Fibroblast of upper back skin (primary cell): ENCODE measurements around the gene PPP4R2.

Source experiments
- DNase-seq: peaks from one replicate; pipeline ENCODE4 v3.0.0-alpha.2; 2013

PPP4R2 gene

GRCh38 chr3:72996473-72997333 is at the start of gene PPP4R2:
TSS of gene PPP4R2 (plus strand) at chr3:72996811. CDS start at chr3:72997038, 227 bp downstream.
- DNase-seq = peak; percentile 91

- no peak for DNase-seq
Measured at GRCh38 chr3:72947715-72948490, 48.7 kb upstream of the PPP4R2 start.

DNA sequence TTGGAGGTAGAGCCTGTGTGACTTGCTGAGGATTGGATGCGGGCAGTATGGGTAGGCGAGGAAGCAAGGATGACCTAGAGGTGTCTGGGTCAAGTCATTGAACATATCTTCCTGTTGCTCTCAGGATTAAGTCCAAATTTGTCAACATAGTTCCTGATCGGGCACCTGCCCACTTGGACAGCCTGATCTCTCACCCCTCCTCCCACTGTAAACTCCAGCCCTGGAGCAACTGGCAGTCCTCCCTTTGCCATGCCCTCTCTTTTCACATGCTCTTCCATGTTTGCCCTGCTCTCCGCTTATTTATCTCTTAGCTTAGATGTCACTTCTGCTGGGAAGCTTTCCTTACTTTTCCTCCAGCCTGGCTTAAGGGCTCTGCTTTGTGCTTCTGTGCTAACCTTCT is 47.6 kb upstream of the PPP4R2 start:
- DNase-seq = no peak

GRCh38 chr3:72950372-72950771 is 46.2 kb upstream of the PPP4R2 start:
- DNase-seq = no peak

DNA sequence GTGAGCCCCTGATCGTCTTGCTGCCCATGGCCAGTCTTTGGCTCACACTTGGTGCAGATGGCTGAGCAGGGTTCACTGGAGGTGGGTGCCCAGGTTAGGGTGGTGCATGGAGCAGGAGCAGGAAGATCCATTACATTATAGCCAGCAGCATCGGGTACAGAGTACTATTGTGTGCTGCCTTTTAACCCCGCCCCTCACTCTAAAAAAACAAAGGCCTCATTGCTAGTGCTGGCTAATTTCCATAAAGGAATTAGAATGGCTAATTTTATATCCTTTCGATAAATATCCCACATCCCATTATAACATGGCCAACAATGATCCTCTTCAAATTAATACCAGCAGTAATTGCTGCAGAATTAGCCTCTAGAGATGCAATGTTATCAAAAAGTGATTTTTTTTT is 45.8 kb upstream of the PPP4R2 start:
- DNase-seq = no peak

DNA sequence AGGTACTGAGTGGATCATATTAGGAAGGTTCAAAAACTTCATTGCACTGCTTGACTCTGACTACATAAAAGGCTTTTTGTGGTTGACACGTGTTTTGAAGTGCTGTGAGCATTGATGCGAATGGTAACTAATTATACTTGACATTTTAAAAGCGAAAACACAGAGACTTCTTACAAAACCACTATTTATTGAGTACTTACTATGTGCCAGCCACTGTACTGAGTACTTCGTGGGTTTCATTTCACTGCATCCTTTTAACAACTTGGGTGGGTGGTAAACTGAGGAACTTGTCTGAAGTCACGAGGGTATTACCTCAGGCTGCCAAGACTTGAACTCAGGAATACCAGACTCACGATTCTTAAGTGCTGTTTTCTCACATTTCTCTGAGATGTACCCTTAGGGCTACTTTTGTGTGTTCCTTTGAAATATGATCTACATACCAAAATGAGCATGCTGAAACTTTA is 45.3 kb upstream of the PPP4R2 start:
- DNase-seq = no peak

DNA sequence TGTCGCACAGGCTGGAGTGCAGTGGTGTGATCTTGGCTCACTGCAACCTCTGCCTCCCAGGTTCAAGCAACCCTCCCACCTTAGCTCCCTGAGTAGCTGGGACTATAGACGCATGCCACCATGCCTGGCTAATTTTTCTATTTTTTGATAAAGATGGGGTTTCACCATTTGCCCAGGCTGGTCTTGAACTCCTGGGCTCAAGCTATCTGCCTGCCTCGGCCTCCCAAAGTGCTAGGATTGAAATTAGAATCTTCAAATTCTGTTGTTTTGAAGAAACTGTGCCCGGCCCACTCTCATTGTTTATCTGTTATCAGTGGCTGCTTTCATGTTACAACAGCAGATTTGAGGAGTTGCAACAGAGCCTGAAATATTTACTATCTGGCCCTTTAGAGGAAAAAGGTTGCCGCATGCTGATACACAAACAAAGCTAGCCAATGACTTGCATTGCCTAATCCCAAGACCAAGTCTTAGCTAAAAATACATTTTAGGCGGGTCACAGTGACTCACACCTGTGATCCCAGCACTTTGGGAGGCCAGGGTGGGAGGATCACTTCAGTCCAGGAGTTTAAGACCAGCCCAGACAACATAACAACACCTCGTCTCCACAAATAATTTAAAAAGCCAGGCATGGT is 43.2 kb upstream of the PPP4R2 start:
- DNase-seq = no peak

DNA sequence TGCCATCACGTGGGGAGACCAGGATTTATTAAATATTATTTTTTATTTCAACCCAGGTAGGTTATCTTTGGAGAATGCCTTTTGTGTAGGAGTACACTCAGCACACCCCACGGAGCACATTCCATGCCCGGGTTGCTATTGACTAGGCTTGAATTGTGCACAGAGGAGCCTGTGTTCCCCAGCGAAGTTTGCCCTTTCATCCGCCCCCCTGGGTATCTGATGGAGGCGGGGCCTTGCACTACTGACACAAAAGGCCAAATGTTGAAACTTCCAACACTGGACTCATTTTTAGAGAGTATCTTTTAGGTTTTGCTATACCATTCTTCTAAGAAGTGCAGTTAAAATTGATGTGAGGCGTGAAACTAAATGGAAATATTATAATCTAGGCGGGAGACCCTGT is 39.3 kb upstream of the PPP4R2 start:
- no peak for DNase-seq

- DNase-seq = no peak
Measured at GRCh38 chr3:72959336-72959735, 37.3 kb upstream of the PPP4R2 start.

GRCh38 chr3:72960812-72961518 is 35.6 kb upstream of the PPP4R2 start:
- DNase-seq = peak; percentile 17

GRCh38 chr3:72961752-72962151 is 34.9 kb upstream of the PPP4R2 start:
- no peak for DNase-seq

DNA sequence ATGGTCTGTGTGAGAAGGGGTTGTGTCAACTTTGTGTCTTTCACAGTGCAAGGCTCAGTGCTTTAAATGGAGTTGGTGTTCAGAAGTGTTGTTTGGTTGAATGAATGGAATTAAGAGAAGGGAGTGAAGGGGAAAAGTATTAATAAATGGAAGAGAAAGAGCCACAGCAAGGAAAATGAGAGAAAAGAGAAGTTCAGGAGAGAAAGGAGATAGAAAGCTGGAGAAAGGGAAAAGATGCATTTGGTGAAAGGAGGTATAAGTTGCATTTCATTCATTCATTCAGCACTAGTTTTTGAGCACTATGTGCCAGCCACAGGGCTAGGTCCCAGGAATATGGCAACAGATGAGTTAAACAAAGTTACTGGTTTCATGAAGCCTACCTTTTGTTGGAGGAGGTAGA is 34.3 kb upstream of the PPP4R2 start:
- DNase-seq = no peak

DNA sequence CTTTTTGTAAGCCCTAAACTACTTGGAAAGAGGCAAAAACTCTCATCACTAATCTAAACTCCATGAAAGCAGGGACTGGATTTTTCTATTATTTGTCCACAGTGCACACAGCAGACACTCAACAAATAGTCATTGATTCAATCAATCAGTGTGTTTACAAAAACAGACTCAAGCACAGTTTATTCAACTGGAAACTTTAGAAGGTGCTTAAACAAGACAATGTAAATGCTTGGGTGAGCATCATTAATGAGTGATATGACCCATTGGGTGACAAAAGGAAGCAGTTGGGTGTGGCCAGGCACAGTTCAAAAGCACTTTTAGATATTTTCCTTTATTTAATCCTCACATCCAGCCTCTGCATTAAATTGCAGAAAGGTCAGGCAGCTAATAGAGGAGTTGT is 32.0 kb upstream of the PPP4R2 start:
- DNase-seq = no peak

GRCh38 chr3:72968266-72968664 is 28.3 kb upstream of the PPP4R2 start:
- no peak for DNase-seq

- peak; percentile 10 for DNase-seq
Measured at GRCh38 chr3:72969766-72970165, 26.8 kb upstream of the PPP4R2 start.

DNA sequence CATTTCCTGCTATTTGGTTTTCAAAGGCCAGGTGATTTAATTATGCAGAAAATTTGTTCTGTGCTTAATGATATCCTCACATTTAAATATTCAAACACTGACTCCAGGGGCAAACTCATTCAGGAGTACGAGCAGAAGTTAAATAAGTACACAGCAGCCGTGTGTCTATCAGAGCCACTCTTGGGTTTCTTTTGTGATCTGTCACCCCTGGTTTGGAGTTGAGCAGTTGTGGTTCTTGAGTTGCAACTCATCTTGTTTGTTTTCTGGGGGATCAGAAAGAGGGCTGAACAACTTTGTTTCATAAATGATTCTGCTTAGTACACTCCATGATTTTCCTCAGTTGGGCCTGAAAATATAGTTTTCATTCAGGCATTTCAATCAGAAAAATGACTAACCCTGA is 25.7 kb upstream of the PPP4R2 start:
- DNase-seq = no peak

DNA sequence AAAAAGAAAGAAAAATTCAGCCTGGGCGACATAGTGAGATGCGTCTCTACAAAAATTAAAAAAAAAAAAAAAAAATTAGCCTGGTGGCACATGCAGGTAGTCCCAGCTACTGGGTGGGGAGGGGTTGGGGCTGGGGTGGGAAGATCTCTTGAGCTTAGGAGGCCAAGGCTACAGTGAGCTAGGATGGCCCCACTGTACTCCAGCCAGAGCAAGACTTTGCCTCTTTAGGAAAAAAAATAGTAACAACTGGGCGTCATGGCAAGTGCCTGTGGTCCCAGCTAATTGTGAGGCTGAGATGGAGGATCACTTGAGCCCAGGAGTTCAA is 23.9 kb upstream of the PPP4R2 start:
- no peak for DNase-seq

DNA sequence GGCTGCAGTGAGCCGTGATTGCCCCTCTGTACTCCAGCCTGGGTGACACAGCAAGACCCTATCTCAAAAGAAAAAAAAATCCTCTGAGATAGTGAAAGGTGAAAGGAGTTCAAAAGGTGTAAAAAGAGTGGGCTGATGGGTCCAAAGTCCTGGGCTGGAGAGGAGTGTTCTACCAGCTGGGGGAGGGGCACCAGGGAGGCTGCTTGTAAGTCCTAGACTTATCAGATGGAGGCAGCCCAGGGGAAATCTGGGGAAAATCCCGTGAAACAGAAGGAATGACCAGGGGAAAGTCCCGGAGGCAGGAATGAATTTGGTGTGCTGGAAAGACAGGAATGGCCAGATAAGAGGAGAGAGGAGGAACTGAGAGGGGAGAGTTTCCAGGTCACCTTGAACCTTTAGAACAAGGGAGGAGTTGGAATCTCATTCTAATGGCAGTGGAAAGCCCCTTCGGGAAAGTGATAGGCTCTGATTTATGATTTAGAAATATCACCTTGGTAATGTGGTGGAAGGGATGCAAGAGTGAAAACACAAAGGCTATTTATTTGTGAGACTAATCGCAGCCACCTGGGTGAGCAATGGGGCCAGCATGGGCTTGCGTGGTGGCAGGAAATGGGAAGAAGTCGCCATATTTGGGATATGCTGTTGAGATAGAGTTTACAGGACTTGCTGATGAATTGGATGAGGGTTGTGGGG is 23.4 kb upstream of the PPP4R2 start:
- no peak for DNase-seq

GRCh38 chr3:72973786-72974185 is 22.8 kb upstream of the PPP4R2 start:
- DNase-seq = no peak

DNA sequence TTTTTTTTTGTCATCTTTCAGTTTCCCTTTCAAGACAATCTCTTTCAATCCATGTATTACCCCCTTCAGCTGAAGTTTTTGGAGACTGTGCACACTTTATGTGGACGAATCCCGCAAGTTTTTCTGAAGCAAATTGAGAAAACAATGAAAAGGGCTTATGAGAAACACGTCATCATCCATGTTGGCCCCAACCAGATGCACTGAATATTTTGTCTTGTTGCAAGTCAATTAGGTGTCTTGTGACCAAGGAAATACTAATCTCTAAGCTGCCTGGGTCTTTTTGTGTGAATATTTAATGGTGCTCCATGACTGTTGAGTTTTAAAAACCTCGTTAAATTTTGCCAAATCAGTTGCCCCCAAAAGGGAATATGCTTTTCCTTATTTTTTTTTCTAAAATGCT is 21.7 kb upstream of the PPP4R2 start:
- no peak for DNase-seq

DNA sequence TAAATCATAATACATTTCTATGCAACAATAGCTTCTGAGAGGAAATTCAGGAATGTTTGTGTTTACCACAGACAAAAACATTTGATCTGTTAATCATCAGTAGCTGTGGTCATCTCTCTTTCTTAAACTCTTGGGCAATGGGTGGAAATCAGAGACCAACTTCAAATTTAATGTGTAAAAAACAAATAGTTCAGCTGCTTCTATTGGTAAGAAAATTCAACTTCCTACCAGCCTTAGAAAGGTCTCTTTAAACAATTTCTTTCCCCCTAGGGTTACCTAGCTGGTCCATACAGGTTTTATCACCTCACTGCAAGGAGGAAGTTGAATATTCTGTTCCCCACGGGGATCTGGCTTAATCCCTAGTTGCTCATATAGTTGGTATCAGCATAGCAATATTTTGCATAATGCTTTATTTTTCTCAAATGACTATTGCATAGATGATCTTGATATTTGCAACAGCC is 20.3 kb upstream of the PPP4R2 start:
- DNase-seq = no peak

DNA sequence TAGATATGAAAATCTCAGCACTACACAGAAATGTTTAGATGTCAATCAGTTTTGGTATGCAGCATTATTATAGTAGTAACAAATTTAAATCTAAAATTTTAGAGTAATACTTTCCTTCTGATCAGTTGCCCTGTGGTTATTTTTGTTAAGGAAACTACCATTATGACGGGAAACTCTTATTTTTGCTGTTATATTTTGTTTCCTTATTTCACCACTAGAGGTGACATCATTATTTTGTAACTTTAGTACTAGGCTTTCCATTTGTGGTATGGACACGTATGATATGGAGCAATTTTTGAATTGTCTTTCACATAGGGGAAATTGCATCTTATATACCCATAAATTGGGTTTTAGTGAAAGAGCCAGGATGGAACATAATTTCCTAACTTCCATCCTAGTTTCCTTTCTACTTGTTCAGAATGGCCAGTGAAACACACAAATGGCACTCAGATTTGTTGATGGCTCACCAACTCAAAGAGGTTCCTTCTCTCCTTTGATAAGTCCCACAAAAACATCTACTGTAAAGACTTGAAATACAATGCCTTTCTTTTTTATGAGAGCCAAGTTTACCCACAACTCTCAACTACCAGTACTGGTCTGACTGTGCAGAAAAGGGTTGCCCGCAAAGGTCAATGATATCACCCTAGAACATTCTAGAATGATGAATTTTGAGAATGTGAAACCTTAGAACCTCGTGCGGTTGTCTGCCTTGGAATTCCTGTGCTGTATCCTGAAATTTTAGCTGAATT is 19.4 kb upstream of the PPP4R2 start:
- no peak for DNase-seq
